Suprapubic skin (tissue), 4 donors: ENCODE data around the gene GAB1. TPM values are rescaled to one million over a fixed set of nuclear protein-coding genes. Genes with fewer than 3 reads are reported as not detected.

Experiments
- DNase-seq, 2 donors: peaks; one replicate each; pipeline ENCODE4 v3.0.0-alpha.2; 2019; ENCODE audit warnings: low spot score in 2 of 2
- H3K27ac ChIP-seq: fragments of 200-600 bp; sonication (generic); one replicate; pipeline ENCODE4 v1.5.1; 2019
- H3K27me3 ChIP-seq: fragments of 200-600 bp; sonication (generic); one replicate; pipeline ENCODE4 v1.5.1; 2019
- H3K36me3 ChIP-seq: fragments of 200-600 bp; sonication (generic); one replicate; pipeline ENCODE4 v1.5.1; 2019
- H3K4me1 ChIP-seq: fragments of 200-600 bp; sonication (generic); one replicate; pipeline ENCODE4 v1.5.1; 2019
- H3K4me3 ChIP-seq: fragments of 200-600 bp; sonication (generic); one replicate; pipeline ENCODE4 v1.5.1; 2019; ENCODE audit warnings: mild to moderate bottlenecking
- H3K9me3 ChIP-seq: fragments of 200-600 bp; sonication (generic); one replicate; pipeline ENCODE4 v1.5.1; 2019
- CTCF ChIP-seq, 2 donors: fragments of 200-600 bp in 1 of 2; fragments of 450-650 bp in 1 of 2; sonication (generic) in 1 of 2; IDR thresholded peaks; one replicate each; pipeline ENCODE4 v1.5.1; 2016 to 2019; ENCODE audit warnings: antibody characterized with exemption in 2 of 2, mild to moderate bottlenecking in 1 of 2, moderate library complexity in 1 of 2
- EP300 ChIP-seq: sonication (generic); formaldehyde crosslinking; IDR thresholded peaks from one replicate; pipeline ENCODE4 v1.6.1; 2017; ENCODE audit warnings: antibody characterized with exemption
- POLR2A ChIP-seq, 2 donors: fragments of 450-650 bp; IDR thresholded peaks; one replicate each; pipeline ENCODE4 v1.6.1; 2017; ENCODE audit warnings: antibody characterized with exemption in 2 of 2, mild to moderate bottlenecking in 2 of 2, moderate library complexity in 2 of 2
- POLR2AphosphoS5 ChIP-seq, 3 donors: sonication (generic); formaldehyde crosslinking; IDR thresholded peaks; one replicate each; pipeline ENCODE4 v1.6.1; 2017; ENCODE audit warnings: antibody characterized with exemption in 3 of 3
- WGBS: methylation state at CpG from one replicate; pipeline ENCODE4 v1.1.5; 2018; 5-methylcytosine and 5-hydroxymethylcytosine counted together
- total RNA-seq, 4 donors: library from RNA; depleted of rRNA; stranded (reverse); fragments of >200 nt; gene quantifications; one replicate each; pipeline ENCODE4 v1.1.0, GENCODE V29; 2016

The GAB1 gene
- total RNA-seq, 4 donors from 2014 or later, result 39.5 to 64.5 (median 46.4) TPM

- Histone ChIP-seq H3K4me3 (no peak overlapping the region), H3K27me3 (no peaks in the 10 kb centered on the region), H3K27ac (peak overlapping the region; percentile 33), H3K9me3 (no peaks in the 10 kb centered on the region), H3K36me3 (no peaks in the 10 kb centered on the region), H3K4me1 (peaks cover 24% of the 10 kb centered on the region)
- no peak for DNase-seq
- TF ChIP-seq EP300, result no peak
- TF ChIP-seq POLR2A (IDR thresholded peaks at IDR 0.05), result no peak
- no peak for TF ChIP-seq POLR2AphosphoS5 (IDR thresholded peaks at IDR 0.05)
- WGBS, result 72% methylated on average over 3 of the region's 3 CpGs
These were observed 6.7 kb downstream of the GAB1 start for GRCh38 chr4:143343276-143343831.

DNA sequence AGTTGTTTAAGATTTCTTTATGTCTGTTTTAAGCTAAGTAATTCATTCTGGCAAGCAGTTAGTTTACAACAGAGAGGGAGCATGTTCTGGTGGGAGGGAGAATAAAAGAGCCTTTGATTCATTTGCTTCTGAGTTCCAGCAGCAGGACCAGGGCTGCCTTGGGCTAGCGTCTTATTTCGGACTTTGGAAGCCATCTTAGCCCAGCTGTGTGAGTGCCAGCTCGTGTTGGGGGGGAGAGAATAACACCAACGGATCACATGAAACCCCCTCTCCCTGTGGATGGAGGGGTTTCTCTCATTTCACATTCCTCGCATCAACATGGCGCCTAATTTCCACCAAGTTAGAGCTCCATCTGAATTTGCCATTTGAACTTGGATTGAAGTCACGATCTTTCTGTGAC, 7.4 kb downstream of the GAB1 start:
- WGBS, result 81% methylated on average over 7 of the region's 7 CpGs
- TF ChIP-seq POLR2AphosphoS5 (IDR thresholded peaks at IDR 0.05), result no peak
- TF ChIP-seq POLR2A (IDR thresholded peaks at IDR 0.05), result no peak
- TF ChIP-seq CTCF (IDR thresholded peaks at IDR 0.05), result no peak
- TF ChIP-seq EP300, result no peak
- no peaks in the 10 kb centered on the region for H3K27me3 ChIP-seq
- no peak for DNase-seq
- H3K27ac ChIP-seq, result peak overlapping the region; percentile 33
- H3K36me3 ChIP-seq, result no peaks in the 10 kb centered on the region
- H3K4me3 ChIP-seq, result no peak overlapping the region
- H3K4me1 ChIP-seq, result peaks cover 19% of the 10 kb centered on the region
- H3K9me3 ChIP-seq, result no peaks in the 10 kb centered on the region

GRCh38 chr4:143344774-143345173, 8.1 kb downstream of the GAB1 start:
- DNase-seq, result no peak
- H3K36me3 ChIP-seq, result no peaks in the 10 kb centered on the region
- H3K9me3 ChIP-seq, result no peaks in the 10 kb centered on the region
- H3K27me3 ChIP-seq, result no peaks in the 10 kb centered on the region
- H3K27ac ChIP-seq, result peak overlapping the region; percentile 33
- WGBS, result 47% methylated on average over 4 of the region's 4 CpGs
- H3K4me1 ChIP-seq, result peaks cover 12% of the 10 kb centered on the region
- H3K4me3 ChIP-seq, result no peak overlapping the region
- TF ChIP-seq POLR2A (IDR thresholded peaks at IDR 0.05), result no peak
- no peak for TF ChIP-seq CTCF (IDR thresholded peaks at IDR 0.05)
- no peak for TF ChIP-seq EP300
- TF ChIP-seq POLR2AphosphoS5 (IDR thresholded peaks at IDR 0.05), result no peak

GRCh38 chr4:143345356-143345755, 8.7 kb downstream of the GAB1 start:
- Histone ChIP-seq H3K9me3 (no peaks in the 10 kb centered on the region), H3K4me1 (peaks cover 8% of the 10 kb centered on the region), H3K36me3 (no peaks in the 10 kb centered on the region), H3K4me3 (no peak overlapping the region), H3K27me3 (no peaks in the 10 kb centered on the region), H3K27ac (peak overlapping the region; percentile 56)
- no peak for DNase-seq
- WGBS, result 81% methylated on average over 1 of the region's 1 CpG
- no peak for TF ChIP-seq POLR2AphosphoS5 (IDR thresholded peaks at IDR 0.05)

- Histone ChIP-seq H3K4me3 (no peak overlapping the region), H3K4me1 (peaks cover 8% of the 10 kb centered on the region), H3K9me3 (no peaks in the 10 kb centered on the region), H3K27me3 (no peaks in the 10 kb centered on the region), H3K27ac (peak overlapping the region; percentile 56), H3K36me3 (no peaks in the 10 kb centered on the region)
- TF ChIP-seq POLR2AphosphoS5 (IDR thresholded peaks at IDR 0.05) (no peak), POLR2A (IDR thresholded peaks at IDR 0.05) (no peak), EP300 (no peak), CTCF (IDR thresholded peaks at IDR 0.05) (no peak)
- 44% methylated on average over 2 of the region's 2 CpGs for WGBS
- DNase-seq, result no peak
These were observed 9.5 kb downstream of the GAB1 start for GRCh38 chr4:143346206-143346605.

DNA sequence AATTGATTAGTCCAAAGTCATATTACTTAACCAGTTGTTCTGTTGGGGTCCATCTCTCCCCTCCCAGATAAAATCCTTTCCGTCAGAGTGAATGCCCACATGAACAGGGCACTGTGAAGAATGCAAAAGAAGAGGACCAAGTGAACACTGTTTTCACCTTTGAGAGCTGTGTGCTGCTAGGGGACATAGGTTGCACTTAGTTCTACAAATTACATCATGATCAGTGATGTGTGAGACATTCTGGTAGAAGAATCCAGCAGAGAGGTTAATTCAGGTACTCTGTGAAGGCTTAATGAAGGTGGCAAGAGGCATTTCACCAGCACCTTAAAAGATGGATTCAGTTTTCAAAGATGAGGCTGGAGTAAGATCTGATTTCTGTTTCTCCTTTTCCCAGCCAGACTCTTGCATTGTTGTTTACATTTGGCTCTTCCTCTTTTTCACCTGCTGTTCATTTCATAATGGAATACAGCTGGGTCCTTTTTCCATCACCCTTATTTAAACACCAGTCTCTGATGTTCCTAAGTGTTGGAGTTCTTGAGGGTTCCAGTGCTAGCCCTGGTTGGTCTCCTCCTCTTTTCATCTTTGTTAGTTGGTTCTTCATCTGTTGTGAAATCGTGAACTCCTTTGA, 10.9 kb downstream of the GAB1 start:
- peaks cover 19% of the 10 kb centered on the region for H3K4me1 ChIP-seq
- H3K36me3 ChIP-seq, result no peaks in the 10 kb centered on the region
- no peaks in the 10 kb centered on the region for H3K9me3 ChIP-seq
- no peak for DNase-seq
- 78% methylated on average over 2 of the region's 2 CpGs for WGBS
- H3K27ac ChIP-seq, result peak overlapping the region; percentile 56
- no peak for TF ChIP-seq EP300
- no peak for TF ChIP-seq POLR2AphosphoS5 (IDR thresholded peaks at IDR 0.05)
- TF ChIP-seq POLR2A (IDR thresholded peaks at IDR 0.05), result no peak
- TF ChIP-seq CTCF (IDR thresholded peaks at IDR 0.05), result no peak
- no peak overlapping the region for H3K4me3 ChIP-seq
- H3K27me3 ChIP-seq, result no peaks in the 10 kb centered on the region
